K562 (cell line): ENCODE measurements around the gene HMG20B. TPM values are rescaled to one million over a fixed set of nuclear protein-coding genes. Genes with fewer than 3 reads are reported as not detected.

Experiments
- CXXC5 ChIP-seq: fragments of 250-450 bp; sonication (Bioruptor Pico); IDR thresholded peaks from 2 replicates; pipeline ENCODE4 v1.8.0; 2022; ENCODE audit warnings: inconsistent platforms, mild to moderate bottlenecking, moderate library complexity
- GTF3C2 ChIP-seq: IDR thresholded peaks from 3 replicates; pipeline ENCODE4 v1.6.1; 2011; ENCODE audit warnings: borderline replicate concordance, mild to moderate bottlenecking, moderate library complexity; ENCODE audit not compliant: insufficient read length; ENCODE audit errors: extremely low read depth
- ID3 ChIP-seq, 2 experiments: fragments of 250-450 bp in 1 of 2; fragments of 450-650 bp in 1 of 2; sonication (Bioruptor Pico) in 1 of 2; IDR thresholded peaks; 2 replicates each; pipeline versions ENCODE4 v1.6.1 to v1.8.0; 2016 to 2021; ENCODE audit warnings: mild to moderate bottlenecking in 2 of 2, moderate library complexity in 2 of 2, missing compliant biosample characterization in 1 of 2, missing genetic modification characterization in 1 of 2
- KDM2B ChIP-seq: fragments of 250-450 bp; sonication (Bioruptor Pico); IDR thresholded peaks from 2 replicates; pipeline ENCODE4 v1.8.0; 2021; ENCODE audit warnings: mild to moderate bottlenecking, moderate library complexity
- MAFG ChIP-seq: fragments of 450-650 bp; conservative IDR thresholded peaks from 2 replicates; pipeline ENCODE4 v1.6.1; 2016; ENCODE audit warnings: missing genetic modification characterization, missing compliant biosample characterization
- NR2C2 ChIP-seq, 2 experiments: fragments of 200-800 bp in 1 of 2; sonication (Bioruptor generic) in 1 of 2; sonication (generic) in 1 of 2; formaldehyde crosslinking in 1 of 2; IDR thresholded peaks; 2 replicates each; pipeline versions ENCODE4 v1.6.1 to v1.8.0; 2016 to 2022; ENCODE audit warnings: mild to moderate bottlenecking in 1 of 2, missing compliant biosample characterization in 1 of 2, missing genetic modification characterization in 1 of 2, missing genetic modification reagents in 1 of 2
- NR3C1 ChIP-seq: sonication (generic); formaldehyde crosslinking; IDR thresholded peaks from 2 replicates; pipeline ENCODE4 v1.8.1; 2022; ENCODE audit warnings: missing genetic modification reagents
- NRF1 ChIP-seq, 2 experiments: fragments of 450-650 bp; IDR thresholded peaks in 1 of 2; conservative IDR thresholded peaks in 1 of 2; 2 replicates each; pipeline ENCODE4 v1.6.1; 2014; ENCODE audit warnings: mild to moderate bottlenecking in 2 of 2
- RAD21 ChIP-seq, 2 experiments: fragments of 250-450 bp in 1 of 2; fragments of 450-650 bp in 1 of 2; sonication (Bioruptor Pico) in 1 of 2; formaldehyde crosslinking in 1 of 2; IDR thresholded peaks in 1 of 2; conservative IDR thresholded peaks in 1 of 2; 2 replicates each; pipeline versions ENCODE4 v1.4.0 to v1.8.0; 2020 to 2022; ENCODE audit warnings: mild to moderate bottlenecking in 2 of 2, moderate library complexity in 1 of 2
- RREB1 ChIP-seq: fragments of 250-450 bp; sonication (Bioruptor Pico); IDR thresholded peaks from 2 replicates; pipeline ENCODE4 v1.4.0; 2020
- SRSF3 ChIP-seq: fragments of 200-400 bp; formaldehyde crosslinking; IDR thresholded peaks from 2 replicates; pipeline ENCODE4 v1.6.1; 2016; ENCODE audit warnings: mild to moderate bottlenecking, low read length, moderate library complexity; ENCODE audit not compliant: insufficient read depth
- ZNF586 ChIP-seq: fragments of 450-650 bp; formaldehyde crosslinking; conservative IDR thresholded peaks from 2 replicates; pipeline ENCODE4 v1.4.0; 2020; ENCODE audit warnings: mild to moderate bottlenecking, moderate library complexity
- ZNF75A ChIP-seq: fragments of 450-650 bp; formaldehyde crosslinking; IDR thresholded peaks from 2 replicates; pipeline ENCODE4 v1.4.0; 2020; ENCODE audit warnings: mild to moderate bottlenecking
- polyA plus RNA-seq, 8 experiments: library from polyadenylated mRNA; depleted of rRNA in 4 of 8; stranded (reverse) in 5 of 8; unstranded in 3 of 8; fragments of >200 nt; fragmentation: Nextera tagmentation in 2 of 8; fragmentation: Illumina TruSeq in 1 of 8; extraction: Ambion mirVana in 2 of 8; extraction: Trizol in 1 of 8; gene quantifications; 2 replicates each; pipeline versions ENCODE4 v1.2.1 to v1.2.3, GENCODE V29; 2011 to 2014; ENCODE audit warnings: inconsistent platforms in 1 of 8, missing spikeins in 1 of 8
- total RNA-seq, 7 experiments: library from RNA; depleted of rRNA in 6 of 7; stranded (reverse); fragments of >200 nt in 6 of 7; fragmentation: Illumina TruSeq in 2 of 7; extraction: Trizol in 2 of 7; gene quantifications; 2 replicates each; pipeline versions ENCODE4 v1.2.1 to v1.2.3, GENCODE V29; 2011 to 2021; ENCODE audit warnings: low replicate concordance in 1 of 7

Gene HMG20B
- total and polyA plus RNA-seq, 9 of the 15 experiments (the other 6 are each of a cell fraction or from before 2014, with no cell fraction given), result 0.35 to 172 (median 38.6) TPM

GRCh38 chr19:3573162-3573857, 566 bp downstream of the HMG20B start (continued):
- TF ChIP-seq CXXC5 (no peak), KDM2B (no peak), NR3C1 (CRISPR knock-in tag) (no peak), RAD21 (CRISPR knock-in tag; conservative IDR thresholded peaks at IDR 0.05 in 1 of 2, IDR thresholded peaks at IDR 0.05 in 1 of 2) (no peak), RREB1 (CRISPR knock-in tag) (no peak), ZNF586 (CRISPR knock-in tag) (no peak), ID3 (CRISPR knock-in tag; IDR thresholded peaks at IDR 0.05) (no peak), ID3 (tag; IDR thresholded peaks at IDR 0.05) (no peak), ZNF75A (no peak), NRF1 (conservative IDR thresholded peaks at IDR 0.05 in 1 of 2, IDR thresholded peaks at IDR 0.05 in 1 of 2) (no peak), MAFG (tag) (no peak), SRSF3 (no peak), GTF3C2 (no peak), NR2C2 (CRISPR knock-in tag; IDR thresholded peaks at IDR 0.05) (no peak), NR2C2 (tag; IDR thresholded peaks at IDR 0.05) (no peak)
